IMR-90 (cell line): ENCODE data around the gene NDOR1. TPM values are rescaled to one million over a fixed set of nuclear protein-coding genes. Genes with fewer than 3 reads are reported as not detected.

Source experiments
- ATAC-seq: fragments of 200-7000 bp; cut with Tn5 transposase; 2 replicates; pipeline ENCODE4 v1.9.1; 2020; ENCODE audit warnings: low read depth, mild to moderate bottlenecking, moderate library complexity
- BruUV-seq: library from RNA; stranded (reverse); fragments of 400-500 nt; replicated peaks from 2 replicates; lab custom pipeline; 2021; lab: Mats Ljungman, UMichigan
- CTCF ChIA-PET: fragments of 300-600 bp; formaldehyde crosslinking; extraction: SDS; loops from one replicate; lab custom pipeline; 2021; ENCODE audit warnings: antibody characterized with exemption; lab: Yijun Ruan, JAX
- POLR2A ChIA-PET: fragments of 300-600 bp; sonication (Branson Sonifier 250); formaldehyde crosslinking; loops from one replicate; lab custom pipeline; 2022; ENCODE audit warnings: antibody characterized with exemption; ENCODE audit not compliant: unreplicated experiment; lab: Charles Lee
- DNase-seq: peaks from one replicate; pipeline ENCODE4 v3.0.0; 2013
- H2AFZ ChIP-seq: replicated peaks from 2 replicates; pipeline ENCODE3; 2013; ENCODE audit warnings: low read length, mild to moderate bottlenecking; ENCODE audit not compliant: poor library complexity
- H2AK5ac ChIP-seq: 2 replicates; pipeline ENCODE4 v1.6.1; 2013; ENCODE audit warnings: low read depth, low read length, inconsistent platforms
- H2AK9ac ChIP-seq: replicated peaks from 2 replicates; pipeline ENCODE3; 2013; ENCODE audit warnings: mild to moderate bottlenecking, low read depth, low read length, moderate library complexity; ENCODE audit not compliant: poor library complexity
- H2BK120ac ChIP-seq: 2 replicates; pipeline ENCODE4 v1.6.1; 2013; ENCODE audit warnings: low read depth, low read length, inconsistent platforms
- H2BK15ac ChIP-seq: 3 replicates; pipeline ENCODE4 v1.6.1; 2013; ENCODE audit warnings: low read depth, low read length, inconsistent platforms
- H2BK20ac ChIP-seq: 2 replicates; pipeline ENCODE4 v1.6.1; 2013; ENCODE audit warnings: low read depth, mild to moderate bottlenecking, inconsistent platforms, low read length, moderate library complexity
- H2BK5ac ChIP-seq: 2 replicates; pipeline ENCODE4 v1.6.1; 2013; ENCODE audit warnings: mild to moderate bottlenecking, low read depth, low read length, inconsistent platforms; ENCODE audit not compliant: poor library complexity, severe bottlenecking
- H3K14ac ChIP-seq: replicated peaks from 2 replicates; pipeline ENCODE4 v1.6.1; 2013; ENCODE audit warnings: low read depth, low read length, inconsistent platforms
- H3K18ac ChIP-seq: 2 replicates; pipeline ENCODE4 v1.6.1; 2013; ENCODE audit warnings: low read depth, low read length, control low read depth
- H3K23ac ChIP-seq: 2 replicates; pipeline ENCODE4 v1.6.1; 2013; ENCODE audit warnings: low read depth, low read length, inconsistent platforms
- H3K27ac ChIP-seq: 2 replicates; pipeline ENCODE4 v1.5.1; 2013; ENCODE audit warnings: mild to moderate bottlenecking, control low read depth, low read length; ENCODE audit not compliant: insufficient read depth
- H3K27me3 ChIP-seq: 2 replicates; pipeline ENCODE4 v1.6.1; 2013; ENCODE audit warnings: low read length; ENCODE audit not compliant: control insufficient read depth, insufficient read depth
- H3K36me3 ChIP-seq: 2 replicates; pipeline ENCODE4 v1.6.1; 2013; ENCODE audit warnings: low read length, mixed read lengths; ENCODE audit not compliant: control insufficient read depth, insufficient read depth
- H3K4ac ChIP-seq: 2 replicates; pipeline ENCODE4 v1.6.1; 2013; ENCODE audit warnings: low read depth, low read length, inconsistent platforms
- H3K4me1 ChIP-seq: 2 replicates; pipeline ENCODE4 v1.6.1; 2013; ENCODE audit warnings: low read length, mixed read lengths; ENCODE audit not compliant: control insufficient read depth, insufficient read depth
- H3K4me2 ChIP-seq: 2 replicates; pipeline ENCODE4 v1.6.1; 2013; ENCODE audit warnings: low read depth, mild to moderate bottlenecking, control low read depth, low read length, moderate library complexity
- H3K4me3 ChIP-seq: 2 replicates; pipeline ENCODE4 v1.5.1; 2013; ENCODE audit warnings: low read depth, mild to moderate bottlenecking, control low read depth, low read length, moderate library complexity; ENCODE audit not compliant: insufficient read depth
- H3K56ac ChIP-seq: 2 replicates; pipeline ENCODE4 v1.6.1; 2013; ENCODE audit warnings: low read length, inconsistent platforms; ENCODE audit not compliant: insufficient read depth; ENCODE audit errors: extremely low read depth
- H3K79me1 ChIP-seq, 2 experiments: 2 replicates each; pipeline ENCODE4 v1.6.1; 2013; ENCODE audit warnings: low read length in 2 of 2, inconsistent platforms in 1 of 2, low read depth in 1 of 2
- H3K9ac ChIP-seq: 2 replicates; pipeline ENCODE4 v1.6.1; 2013; ENCODE audit warnings: low read depth, low read length, control low read depth
- H3K9me1 ChIP-seq: 2 replicates; pipeline ENCODE4 v1.6.1; 2013; ENCODE audit warnings: low read length, inconsistent platforms; ENCODE audit not compliant: insufficient read depth
- H3K9me3 ChIP-seq: 2 replicates; pipeline ENCODE4 v1.6.1; 2013; ENCODE audit warnings: low read length; ENCODE audit not compliant: control insufficient read depth, insufficient read depth
- H4K20me1 ChIP-seq: 2 replicates; pipeline ENCODE4 v1.6.1; 2013; ENCODE audit warnings: low read length, inconsistent platforms; ENCODE audit not compliant: insufficient read depth
- H4K5ac ChIP-seq: 2 replicates; pipeline ENCODE4 v1.6.1; 2013; ENCODE audit warnings: mild to moderate bottlenecking, low read depth, low read length, control low read depth
- H4K8ac ChIP-seq, 2 experiments: 2 replicates each; pipeline ENCODE4 v1.6.1; 2013; ENCODE audit warnings: low read depth in 2 of 2, low read length in 2 of 2, control low read depth in 1 of 2, inconsistent platforms in 1 of 2
- H4K91ac ChIP-seq: 2 replicates; pipeline ENCODE4 v1.6.1; 2013; ENCODE audit warnings: low read depth, low read length, inconsistent platforms; ENCODE audit not compliant: insufficient read depth
- CEBPB ChIP-seq: IDR thresholded peaks from 2 replicates; pipeline ENCODE4 v1.6.1; 2012; ENCODE audit warnings: low read depth, low read length, improper control_type of control experiment
- NFE2L2 ChIP-seq: fragments of 150-350 bp; IDR thresholded peaks from 2 replicates; pipeline ENCODE4 v1.6.1; 2016; ENCODE audit warnings: low read depth, mild to moderate bottlenecking, low read length
- RAD21 ChIP-seq: IDR thresholded peaks from 2 replicates; pipeline ENCODE4 v1.6.1; 2012; ENCODE audit warnings: low read length, improper control_type of control experiment
- WGBS, 2 experiments: methylation state at CpG; one replicate each; pipeline versions ENCODE4 v1.1.5 to v1.1.7; 2013; ENCODE audit warnings: missing lambda C conversion rate in 2 of 2; ENCODE audit not compliant: insufficient read length in 1 of 2; ENCODE audit errors: extremely low coverage in 2 of 2; 5-methylcytosine and 5-hydroxymethylcytosine counted together
- dilution Hi-C: fragments of 300-500 bp; cut with HindIII; formaldehyde crosslinking; loops from one replicate; pipeline ENCODE4 v1.14.3; 2018; ENCODE audit warnings: low sequenced_read_pairs; ENCODE audit not compliant: unreplicated experiment
- in situ Hi-C: fragments of 300-500 bp; cut with MboI; formaldehyde crosslinking; loops from 3 replicates; pipeline ENCODE4 v1.14.3; 2019; ENCODE audit warnings: low sequenced_read_pairs, inconsistent platforms, mixed read lengths
- intact Hi-C: fragments of 100-400 bp; cut with micrococcal nuclease; formaldehyde crosslinking; loops from 2 replicates; pipeline ENCODE4 v1.10.0; 2022
- polyA plus RNA-seq, 3 experiments: library from polyadenylated mRNA; depleted of rRNA; stranded (reverse); fragments of >200 nt; gene quantifications; 2 replicates each; pipeline ENCODE4 v1.2.3, GENCODE V29; 2012; ENCODE audit warnings: low replicate concordance in 1 of 3
- total RNA-seq: library from RNA; depleted of rRNA; stranded (reverse); fragments of >200 nt; gene quantifications from 2 replicates; pipeline ENCODE4 v1.2.3, GENCODE V29; 2012
- TF ChIP-seq, protein P1 (sequence below): conservative IDR thresholded peaks from 2 replicates; pipeline ENCODE4 v1.5.1; 2012; ENCODE audit warnings: mild to moderate bottlenecking, low read depth, low read length, improper control_type of control experiment

Gene NDOR1
- total and polyA plus RNA-seq, 2 of the 4 experiments (the other 2 are of a cell fraction): 0.90 to 10.6 TPM

DNA sequence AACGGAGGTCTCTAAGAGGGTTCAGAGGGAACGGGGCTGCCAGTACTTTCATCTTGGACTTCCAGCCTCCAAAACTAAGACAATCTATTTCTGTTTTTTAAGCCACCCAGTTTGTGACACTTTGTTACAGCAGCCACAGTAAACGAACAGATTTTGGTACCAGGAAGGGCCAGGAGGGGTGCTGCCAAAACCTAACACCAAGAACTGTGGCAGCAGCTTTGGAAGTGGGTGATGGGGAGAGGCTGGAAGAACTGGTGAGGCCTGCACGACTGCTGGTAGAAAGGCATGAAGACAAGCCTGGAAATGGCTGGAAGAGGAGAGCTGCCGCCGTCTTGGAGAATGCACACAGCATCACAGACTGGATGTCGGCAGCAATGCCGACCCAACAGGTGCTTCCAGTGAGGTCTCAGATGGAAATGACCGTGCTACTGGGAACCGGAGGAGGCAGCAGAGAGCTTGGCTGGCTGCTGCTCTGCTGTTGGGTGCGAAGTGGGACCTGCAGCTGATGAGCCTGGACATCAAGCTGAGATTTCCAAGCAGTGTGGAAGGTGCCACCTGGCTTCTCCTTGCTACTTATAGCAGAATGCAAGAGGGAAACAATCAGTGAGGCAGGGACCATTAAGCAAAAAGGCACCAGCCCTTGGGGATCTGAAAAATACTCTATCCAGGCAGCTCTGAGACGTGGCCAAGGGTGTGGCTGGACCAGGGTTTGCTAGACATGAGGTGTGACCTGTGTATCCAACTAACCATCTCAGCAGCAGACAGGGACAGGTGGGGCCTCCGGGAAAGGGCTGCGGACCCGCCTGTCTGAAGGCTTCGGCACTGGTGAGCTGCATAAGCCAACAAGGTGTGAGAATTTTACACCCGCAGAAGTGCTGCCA lies 29.0 kb upstream of the NDOR1 start:
- H3K9me3 ChIP-seq: no peaks in the 10 kb centered on the region
- no peak overlapping the region for H4K5ac ChIP-seq
- H3K9ac ChIP-seq: no peak overlapping the region
- no peak overlapping the region for H3K18ac ChIP-seq
- no peak overlapping the region for H3K56ac ChIP-seq
- no peak overlapping the region for H3K23ac ChIP-seq
- H4K20me1 ChIP-seq: no peaks in the 10 kb centered on the region; the same call in 1 of the 2 replicates
- no peak overlapping the region for H4K8ac ChIP-seq
- no peaks in the 10 kb centered on the region; the same call in 1 of the 2 replicates for H3K4me1 ChIP-seq
- H2AK5ac ChIP-seq: no peak overlapping the region
- no peak overlapping the region for H2BK20ac ChIP-seq
- no peak overlapping the region for H2AFZ ChIP-seq
- in situ Hi-C loops: no loop called here
- 0 out of 2 replicates have a peak, but pooled peaks cover 2% of the 10 kb centered on the region for H3K9me1 ChIP-seq
- ATAC-seq (peak; percentile 76), DNase-seq (peak; percentile 17)
- peaks cover 8% of the 10 kb centered on the region; the same call in 1 of the 2 replicates for H3K27me3 ChIP-seq
- BruUV-seq: no TSS peak
- no peak overlapping the region for H3K14ac ChIP-seq
- no peak overlapping the region for H2BK5ac ChIP-seq
- no peak overlapping the region for H4K91ac ChIP-seq
- H3K4ac ChIP-seq: no peak overlapping the region
- no peak overlapping the region for H2AK9ac ChIP-seq
- no peak overlapping the region for H3K4me2 ChIP-seq
- 64% methylated on average over 11 of the region's 17 CpGs; no CpG with 5 or more reads in 1 of the 2 experiments for WGBS, 2 experiments
- H2BK15ac ChIP-seq: no peak overlapping the region
- ChIA-PET CTCF (no interaction called here), POLR2A (no interaction called here)
- H3K27ac ChIP-seq: no peak overlapping the region
- no peak overlapping the region for H3K4me3 ChIP-seq
- H3K36me3 ChIP-seq: peaks cover 37% of the 10 kb centered on the region
- H3K79me1 ChIP-seq: no peaks in the 10 kb centered on the region
- no peak for TF ChIP-seq CEBPB
- TF ChIP-seq, protein P1, sequence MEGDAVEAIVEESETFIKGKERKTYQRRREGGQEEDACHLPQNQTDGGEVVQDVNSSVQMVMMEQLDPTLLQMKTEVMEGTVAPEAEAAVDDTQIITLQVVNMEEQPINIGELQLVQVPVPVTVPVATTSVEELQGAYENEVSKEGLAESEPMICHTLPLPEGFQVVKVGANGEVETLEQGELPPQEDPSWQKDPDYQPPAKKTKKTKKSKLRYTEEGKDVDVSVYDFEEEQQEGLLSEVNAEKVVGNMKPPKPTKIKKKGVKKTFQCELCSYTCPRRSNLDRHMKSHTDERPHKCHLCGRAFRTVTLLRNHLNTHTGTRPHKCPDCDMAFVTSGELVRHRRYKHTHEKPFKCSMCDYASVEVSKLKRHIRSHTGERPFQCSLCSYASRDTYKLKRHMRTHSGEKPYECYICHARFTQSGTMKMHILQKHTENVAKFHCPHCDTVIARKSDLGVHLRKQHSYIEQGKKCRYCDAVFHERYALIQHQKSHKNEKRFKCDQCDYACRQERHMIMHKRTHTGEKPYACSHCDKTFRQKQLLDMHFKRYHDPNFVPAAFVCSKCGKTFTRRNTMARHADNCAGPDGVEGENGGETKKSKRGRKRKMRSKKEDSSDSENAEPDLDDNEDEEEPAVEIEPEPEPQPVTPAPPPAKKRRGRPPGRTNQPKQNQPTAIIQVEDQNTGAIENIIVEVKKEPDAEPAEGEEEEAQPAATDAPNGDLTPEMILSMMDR: peak; percentile 47
- no peak for TF ChIP-seq NFE2L2
- peak; percentile 35; the same call in 1 of the 2 replicates for TF ChIP-seq RAD21
- intact Hi-C loops: no loop called here
- no peak overlapping the region for H2BK120ac ChIP-seq
- dilution Hi-C loops: no loop called here
